HEK293T (cell line): ENCODE measurements around the gene RFC4.
A peak's percentile ranks its signal among the peaks of the same experiment; 100 is the strongest.

ENCODE experiments used
- CTCF ChIA-PET: fragments of 350-600 bp; formaldehyde crosslinking; extraction: SDS; loops from one replicate; lab custom pipeline; 2021; ENCODE audit warnings: antibody characterized with exemption, inconsistent platforms; lab: Yijun Ruan, JAX
- POLR2A ChIA-PET: fragments of 350-600 bp; formaldehyde crosslinking; extraction: SDS; loops from one replicate; lab custom pipeline; 2020; ENCODE audit warnings: antibody characterized with exemption, inconsistent platforms; lab: Yijun Ruan, JAX
- DNase-seq: peaks from one replicate; pipeline ENCODE4 v3.0.0; 2012; ENCODE audit warnings: mixed read lengths; ENCODE audit errors: extremely low spot score
- ARNT ChIP-seq: fragments of 450-650 bp; IDR thresholded peaks from 2 replicates; pipeline ENCODE4 v1.6.1; 2017; ENCODE audit warnings: mild to moderate bottlenecking
- BHLHE40 ChIP-seq: fragments of 450-650 bp; IDR thresholded peaks from 2 replicates; pipeline ENCODE4 v1.6.1; 2016; ENCODE audit warnings: mild to moderate bottlenecking, moderate library complexity, borderline replicate concordance
- CTBP1 ChIP-seq: fragments of 450-650 bp; IDR thresholded peaks from 2 replicates; pipeline ENCODE4 v1.6.1; 2016; ENCODE audit warnings: borderline replicate concordance
- ELF4 ChIP-seq: fragments of 450-650 bp; IDR thresholded peaks from 2 replicates; pipeline ENCODE4 v1.6.1; 2017; ENCODE audit warnings: antibody characterized with exemption
- FOXA1 ChIP-seq: fragments of 450-650 bp; IDR thresholded peaks from 2 replicates; pipeline ENCODE4 v1.6.1; 2016; ENCODE audit warnings: mild to moderate bottlenecking
- FOXK2 ChIP-seq: fragments of 450-650 bp; IDR thresholded peaks from 2 replicates; pipeline ENCODE4 v1.6.1; 2016; ENCODE audit warnings: mild to moderate bottlenecking
- FOXM1 ChIP-seq: fragments of 450-650 bp; IDR thresholded peaks from 2 replicates; pipeline ENCODE4 v1.6.1; 2017; ENCODE audit warnings: mild to moderate bottlenecking, borderline replicate concordance
- HDGF ChIP-seq: fragments of 450-650 bp; IDR thresholded peaks from 2 replicates; pipeline ENCODE4 v1.6.1; 2017; ENCODE audit warnings: antibody characterized with exemption, borderline replicate concordance
- L3MBTL2 ChIP-seq: fragments of 450-650 bp; conservative IDR thresholded peaks from 2 replicates; pipeline ENCODE4 v1.6.1; 2016; ENCODE audit warnings: mild to moderate bottlenecking
- LEF1 ChIP-seq: fragments of 450-650 bp; IDR thresholded peaks from 2 replicates; pipeline ENCODE4 v1.6.1; 2017; ENCODE audit warnings: mild to moderate bottlenecking, borderline replicate concordance
- NFRKB ChIP-seq: fragments of 450-650 bp; IDR thresholded peaks from 2 replicates; pipeline ENCODE4 v1.6.1; 2016; ENCODE audit warnings: mild to moderate bottlenecking, moderate library complexity
- PKNOX1 ChIP-seq: fragments of 450-650 bp; IDR thresholded peaks from 2 replicates; pipeline ENCODE4 v1.6.1; 2016
- SP1 ChIP-seq: fragments of 450-650 bp; IDR thresholded peaks from 2 replicates; pipeline ENCODE4 v1.6.1; 2017
- SUZ12 ChIP-seq: fragments of 450-650 bp; IDR thresholded peaks from 2 replicates; pipeline ENCODE4 v1.6.1; 2016; ENCODE audit warnings: mild to moderate bottlenecking
- TARDBP ChIP-seq: fragments of 450-650 bp; IDR thresholded peaks from 2 replicates; pipeline ENCODE4 v1.6.1; 2016
- ZNF384 ChIP-seq: fragments of 450-650 bp; IDR thresholded peaks from 2 replicates; pipeline ENCODE4 v1.6.1; 2016

RFC4 gene

GRCh38 chr3:186783731-186784515, 22.4 kb downstream of the RFC4 start:
- TF ChIP-seq L3MBTL2 = no peak
- peak; percentile 20; the same call in 1 of the 2 replicates for TF ChIP-seq FOXM1
- no peak for TF ChIP-seq ELF4
- TF ChIP-seq PKNOX1 = peak; percentile 96
- 0 out of 2 replicates have a peak, but pooled peaks have one; percentile 36 for TF ChIP-seq HDGF
- DNase-seq = peak; percentile 34
- ChIA-PET POLR2A (interaction anchor here (0.7 to 3.8 kb wide), 20 partner anchors 8 to 846 kb away, joined by 3 to 24 read pairs (median 4); partner anchors contain the start of genes DNAJB11, RFC4 and TRA2B), CTCF (interaction anchor here (0.6 to 0.9 kb wide), 2 partner anchors 100 to 356 kb away, joined by 3 read pairs; partner anchors contain the start of gene RPL39L)

- ChIA-PET CTCF (interaction anchor here (0.6 kb wide), 1 partner anchor 100 kb away, joined by 3 read pairs; no protein-coding TSS in a partner anchor), POLR2A (interaction anchor here (0.6 to 3.8 kb wide), 23 partner anchors 9 to 845 kb away, joined by 3 to 24 read pairs (median 4); partner anchors contain the start of genes DNAJB11, RFC4 and TRA2B)
- DNase-seq = peak; percentile 78
- TF ChIP-seq PKNOX1 (no peak), LEF1 (peak; percentile 72; the same call in 1 of the 2 replicates), ARNT (no peak), FOXM1 (0 out of 2 replicates have a peak, but pooled peaks have one; percentile 15), L3MBTL2 (peak; percentile 49; the same call in 1 of the 2 replicates), NFRKB (peak; percentile 84), CTBP1 (no peak), ELF4 (peak; percentile 85), TARDBP (no peak; the same call in 1 of the 2 replicates), FOXK2 (no peak), BHLHE40 (no peak)
These were observed 23.1 kb downstream of the RFC4 start, which contains the start of gene EIF4A2 for GRCh38 chr3:186783058-186783730. Gene EIF4A2 (plus strand): TSS chr3:186783577. CDS start chr3:186783611, 34 bp downstream.

GRCh38 chr3:186782542-186783057, 23.7 kb downstream of the RFC4 start:
- CTCF ChIA-PET = no interaction called here
- TF ChIP-seq CTBP1 = no peak
- no peak for TF ChIP-seq L3MBTL2
- TF ChIP-seq FOXA1 = no peak
- TF ChIP-seq BHLHE40 = no peak
- no peak for TF ChIP-seq ZNF384
- TF ChIP-seq PKNOX1 = no peak
- no peak for TF ChIP-seq ARNT
- TF ChIP-seq ELF4 = no peak
- TF ChIP-seq FOXK2 = no peak
- TF ChIP-seq SUZ12 = no peak
- TF ChIP-seq TARDBP = no peak
- TF ChIP-seq HDGF = no peak
- no peak for TF ChIP-seq FOXM1
- TF ChIP-seq LEF1 = no peak
- POLR2A ChIA-PET = interaction anchor here (0.6 to 3.8 kb wide), 14 partner anchors 10 to 178 kb away, joined by 3 to 24 read pairs (median 4); partner anchors contain the start of gene RFC4
- no peak for DNase-seq

- TF ChIP-seq PKNOX1 = no peak
- TF ChIP-seq CTBP1 = no peak
- TF ChIP-seq FOXK2 = no peak
- TF ChIP-seq ELF4 = no peak
- no peak for TF ChIP-seq SUZ12
- TF ChIP-seq NFRKB = no peak
- TF ChIP-seq HDGF = no peak
- no peak for TF ChIP-seq ARNT
- no peak for TF ChIP-seq LEF1
- TF ChIP-seq TARDBP = no peak
- TF ChIP-seq FOXM1 = no peak
- no peak for TF ChIP-seq FOXA1
- no peak for TF ChIP-seq SP1
- no peak for TF ChIP-seq ZNF384
- TF ChIP-seq L3MBTL2 = no peak
- TF ChIP-seq BHLHE40 = no peak
- ChIA-PET CTCF (no interaction called here), POLR2A (no interaction called here)
- DNase-seq = no peak
These were observed 27.1 kb downstream of the RFC4 start for GRCh38 chr3:186779204-186779603.
